K562 (cell line): Measurements from ENCODE around the gene COL4A2. TPM values are rescaled to one million over a fixed set of nuclear protein-coding genes. Genes with fewer than 3 reads are reported as not detected.

Source experiments
- ATAC-seq: fragments of 200-7000 bp; cut with Tn5 transposase; 3 replicates; pipeline ENCODE4 v1.9.1; 2020; ENCODE audit warnings: moderate library complexity
- BruUV-seq: library from RNA; stranded (reverse); fragments of 400-500 nt; replicated peaks from 2 replicates; lab custom pipeline; 2021; lab: Mats Ljungman, UMichigan
- CTCF ChIA-PET: fragments of 300-600 bp; formaldehyde crosslinking; extraction: SDS; loops from one replicate; lab custom pipeline; 2021; ENCODE audit warnings: low intra/inter-chr PET ratio; lab: Yijun Ruan, JAX
- POLR2A ChIA-PET: fragments of 300-600, 350-650 bp; sonication (Branson Sonifier 250); formaldehyde crosslinking; extraction: SDS; loops from one replicate; lab custom pipeline; 2021; ENCODE audit warnings: antibody characterized with exemption, inconsistent platforms; lab: Yijun Ruan, JAX
- DNase-seq, 4 experiments: peaks; one replicate each; pipeline versions ENCODE4 v3.0.0 to v3.0.0-alpha.2; 2011 to 2018; ENCODE audit warnings: low spot score in 3 of 4, mixed read lengths in 3 of 4; ENCODE audit errors: extremely low read depth in 1 of 4
- FAIRE-seq: peaks from 2 replicates; lab custom pipeline; 2011; peaks lifted over from hg19 to GRCh38; lab: Jason Lieb, UNC
- H2AFZ ChIP-seq: 2 replicates; pipeline ENCODE4 v1.6.0; 2011; ENCODE audit warnings: low read depth, low read length, control low read depth, inconsistent platforms
- H3K27ac ChIP-seq: fragments of 200-600 bp; 3 replicates; pipeline ENCODE4 v1.8.0; 2011; ENCODE audit warnings: low read depth, mild to moderate bottlenecking, control low read depth, inconsistent platforms, low read length, moderate library complexity, mixed read lengths; ENCODE audit errors: extremely low read depth
- H3K27me3 ChIP-seq, 2 experiments: fragments of 300-600 bp in 1 of 2; 2 replicates in 1 of 2; 3 replicates in 1 of 2; pipeline versions ENCODE4 v1.6.0 to v1.8.0; 2011; ENCODE audit warnings: inconsistent platforms in 2 of 2, low read length in 2 of 2, mild to moderate bottlenecking in 1 of 2, mixed read lengths in 1 of 2, moderate library complexity in 1 of 2; ENCODE audit not compliant: control insufficient read depth in 2 of 2, insufficient read depth in 2 of 2
- H3K36me3 ChIP-seq: fragments of 300-600 bp; 3 replicates; pipeline ENCODE4 v1.8.0; 2011; ENCODE audit warnings: mild to moderate bottlenecking, low read length, inconsistent platforms; ENCODE audit not compliant: control insufficient read depth, insufficient read depth
- H3K4me1 ChIP-seq, 2 experiments: fragments of 200-600 bp in 1 of 2; replicated peaks in 1 of 2; 2 replicates in 1 of 2; 3 replicates in 1 of 2; pipeline versions ENCODE4 v1.5.1 to v1.8.0; 2011; ENCODE audit warnings: inconsistent platforms in 2 of 2, low read length in 2 of 2, mild to moderate bottlenecking in 1 of 2, mixed read lengths in 1 of 2, moderate library complexity in 1 of 2; ENCODE audit not compliant: control insufficient read depth in 2 of 2, insufficient read depth in 2 of 2
- H3K4me2 ChIP-seq: 2 replicates; pipeline ENCODE4 v1.6.1; 2011; ENCODE audit warnings: low read length, control low read depth, inconsistent platforms, mixed read lengths; ENCODE audit not compliant: insufficient read depth
- H3K4me3 ChIP-seq: fragments of 200-600 bp; sonication (generic), shearing (Covaris generic); 2 replicates; pipeline ENCODE4 v1.5.1; 2016; ENCODE audit warnings: control low read depth, inconsistent platforms
- H3K79me2 ChIP-seq: fragments of 200-600 bp; 3 replicates; pipeline ENCODE4 v1.8.0; 2011; ENCODE audit warnings: low read length, inconsistent platforms; ENCODE audit not compliant: control insufficient read depth, insufficient read depth
- H3K9ac ChIP-seq, 2 experiments: 2 replicates each; pipeline versions ENCODE4 v1.6.0 to v1.6.1; 2011; ENCODE audit warnings: low read depth in 2 of 2, low read length in 2 of 2, control low read depth in 1 of 2, inconsistent platforms in 1 of 2, mild to moderate bottlenecking in 1 of 2, mixed read lengths in 1 of 2; ENCODE audit not compliant: insufficient read depth in 1 of 2
- H3K9me1 ChIP-seq: one replicate; pipeline ENCODE4 v1.6.0; 2011; ENCODE audit warnings: inconsistent platforms, mild to moderate bottlenecking, low read length, moderate library complexity; ENCODE audit not compliant: control insufficient read depth, insufficient read depth
- H3K9me3 ChIP-seq: replicated peaks from 2 replicates; pipeline ENCODE4 v1.5.1; 2011; ENCODE audit warnings: low read depth, low read length, inconsistent platforms; ENCODE audit not compliant: control insufficient read depth, insufficient read depth
- H4K20me1 ChIP-seq: replicated peaks from 2 replicates; pipeline ENCODE4 v1.6.1; 2011; ENCODE audit warnings: low read length, inconsistent platforms, mixed read lengths; ENCODE audit not compliant: control insufficient read depth, insufficient read depth
- CREB3 ChIP-seq: fragments of 450-650 bp; conservative IDR thresholded peaks from 2 replicates; pipeline ENCODE4 v1.6.1; 2016; ENCODE audit warnings: missing genetic modification characterization, low read depth, mild to moderate bottlenecking, missing compliant biosample characterization, moderate library complexity
- GATAD2A ChIP-seq: fragments of 450-650 bp; IDR thresholded peaks from 2 replicates; pipeline ENCODE4 v1.6.1; 2017
- HES1 ChIP-seq: fragments of 450-650 bp; IDR thresholded peaks from 2 replicates; pipeline ENCODE4 v1.6.1; 2016; ENCODE audit warnings: low read depth, mild to moderate bottlenecking, moderate library complexity
- NR0B1 ChIP-seq: fragments of 450-650 bp; IDR thresholded peaks from one replicate; pipeline ENCODE4 v1.6.1; 2018; ENCODE audit warnings: mild to moderate bottlenecking, moderate library complexity; ENCODE audit not compliant: partially characterized antibody
- NR2F6 ChIP-seq: fragments of 450-650 bp; formaldehyde crosslinking; IDR thresholded peaks from 2 replicates; pipeline ENCODE4 v1.4.0; 2020; ENCODE audit warnings: mild to moderate bottlenecking
- RAD21 ChIP-seq, 2 experiments: fragments of 250-450 bp in 1 of 2; fragments of 450-650 bp in 1 of 2; sonication (Bioruptor Pico) in 1 of 2; formaldehyde crosslinking in 1 of 2; IDR thresholded peaks in 1 of 2; conservative IDR thresholded peaks in 1 of 2; 2 replicates each; pipeline versions ENCODE4 v1.4.0 to v1.8.0; 2020 to 2022; ENCODE audit warnings: mild to moderate bottlenecking in 2 of 2, moderate library complexity in 1 of 2
- RNF219 ChIP-seq: fragments of 250-450 bp; sonication (Bioruptor Pico); IDR thresholded peaks from 2 replicates; pipeline ENCODE4 v1.5.0; 2022; ENCODE audit warnings: mild to moderate bottlenecking
- SRSF9 ChIP-seq: fragments of 200-400 bp; formaldehyde crosslinking; IDR thresholded peaks from 2 replicates; pipeline ENCODE4 v1.6.1; 2017; ENCODE audit warnings: low read depth, low read length, borderline replicate concordance
- TAF15 ChIP-seq: fragments of 200-400 bp; formaldehyde crosslinking; IDR thresholded peaks from 2 replicates; pipeline ENCODE4 v1.6.1; 2017; ENCODE audit warnings: mild to moderate bottlenecking, low read depth, low read length, moderate library complexity
- WGBS: fragments of 100-300 bp; shearing (Covaris generic); methylation state at CpG from one replicate; pipeline ENCODE4 v1.1.6; 2016; ENCODE audit warnings: low coverage, mixed read lengths; ENCODE audit not compliant: insufficient coverage; ENCODE audit errors: missing lambda C conversion rate; 5-methylcytosine and 5-hydroxymethylcytosine counted together
- in situ Hi-C: fragments of 300-500 bp; cut with MboI; formaldehyde crosslinking; loops from 4 replicates; pipeline ENCODE4 v1.15.0; 2018; ENCODE audit warnings: inconsistent platforms, mixed read lengths
- intact Hi-C: fragments of 100-400 bp; cut with micrococcal nuclease; formaldehyde crosslinking; loops from 2 replicates; pipeline ENCODE4 v1.14.2; 2022
- polyA plus RNA-seq, 8 experiments: library from polyadenylated mRNA; depleted of rRNA in 4 of 8; stranded (reverse) in 5 of 8; unstranded in 3 of 8; fragments of >200 nt; fragmentation: Nextera tagmentation in 2 of 8; fragmentation: Illumina TruSeq in 1 of 8; extraction: Ambion mirVana in 2 of 8; extraction: Trizol in 1 of 8; gene quantifications; 2 replicates each; pipeline versions ENCODE4 v1.2.1 to v1.2.3, GENCODE V29; 2011 to 2014; ENCODE audit warnings: inconsistent platforms in 1 of 8, missing spikeins in 1 of 8
- total RNA-seq, 7 experiments: library from RNA; depleted of rRNA in 6 of 7; stranded (reverse); fragments of >200 nt in 6 of 7; fragmentation: Illumina TruSeq in 2 of 7; extraction: Trizol in 2 of 7; gene quantifications; 2 replicates each; pipeline versions ENCODE4 v1.2.1 to v1.2.3, GENCODE V29; 2011 to 2021; ENCODE audit warnings: low replicate concordance in 1 of 7

Gene COL4A2
- total and polyA plus RNA-seq, 9 of the 15 experiments (the other 6 are each of a cell fraction or from before 2014, with no cell fraction given) = 0.13 to 15.2 (median 8.1) TPM

- no peak overlapping the region for H3K27ac ChIP-seq
- TF ChIP-seq NR0B1 = no peak
- no peak for TF ChIP-seq RAD21 (CRISPR knock-in tag; conservative IDR thresholded peaks at IDR 0.05 in 1 of 2, IDR thresholded peaks at IDR 0.05 in 1 of 2)
- no peak for TF ChIP-seq HES1
- no peak for TF ChIP-seq RNF219 (CRISPR knock-in tag)
- no peak for TF ChIP-seq CREB3 (tag)
- TF ChIP-seq NR2F6 (CRISPR knock-in tag) = no peak
- no peak for TF ChIP-seq TAF15
- no peak for TF ChIP-seq SRSF9
- TF ChIP-seq GATAD2A = no peak
- H3K9ac ChIP-seq = no peak overlapping the region
- H3K4me2 ChIP-seq = no peak overlapping the region
- no peak overlapping the region for H2AFZ ChIP-seq
- peak; percentile 26 for FAIRE-seq
- H4K20me1 ChIP-seq = no peaks in the 10 kb centered on the region
- no peak for ATAC-seq
- no TSS peak for BruUV-seq
- peaks cover 38 to 70% of the 10 kb centered on the region in 2 experiments; a peak in 4 of 5 replicates for H3K27me3 ChIP-seq
- 9% methylated on average over 12 of the region's 12 CpGs for WGBS
- ChIA-PET POLR2A (no interaction called here), CTCF (no interaction called here)
- no peaks in the 10 kb centered on the region for H3K79me2 ChIP-seq
- H3K4me3 ChIP-seq = no peak overlapping the region
- H3K9me1 ChIP-seq = no peaks in the 10 kb centered on the region
- intact Hi-C loops = no loop called here
- peaks cover 0 to 2% of the 10 kb centered on the region in 2 experiments; a peak in 1 of 5 replicates for H3K4me1 ChIP-seq
- DNase-seq = no peak
- H3K36me3 ChIP-seq = no peaks in the 10 kb centered on the region
- H3K9me3 ChIP-seq = no peaks in the 10 kb centered on the region
- in situ Hi-C loops = no loop called here
Measured at GRCh38 chr13:110447058-110447511, 140.0 kb downstream of the COL4A2 start.
